H9 (cell line): ENCODE data around the gene FAM163B. TPM values are rescaled to one million over a fixed set of nuclear protein-coding genes. Genes with fewer than 3 reads are reported as not detected.
A peak's percentile ranks its signal among the peaks of the same experiment; 100 is the strongest.

Experiments used
- DNase-seq: peaks from one replicate; pipeline ENCODE4 v3.0.0-alpha.2; 2017
- H2AFZ ChIP-seq: one replicate; pipeline ENCODE4 v1.6.1; 2013; ENCODE audit warnings: mild to moderate bottlenecking, low read length, control low read depth, moderate library complexity
- H2AK5ac ChIP-seq: 2 replicates; pipeline ENCODE4 v1.6.1; 2013; ENCODE audit warnings: low read length, control low read depth, mixed read lengths; ENCODE audit not compliant: insufficient read length
- H2BK120ac ChIP-seq: one replicate; pipeline ENCODE4 v1.6.1; 2013; ENCODE audit warnings: low read depth, mild to moderate bottlenecking, low read length, control low read depth, inconsistent platforms; ENCODE audit not compliant: poor library complexity, severe bottlenecking
- H2BK12ac ChIP-seq: 2 replicates; pipeline ENCODE4 v1.6.1; 2013; ENCODE audit warnings: low read length, control low read depth, mixed read lengths, low read depth; ENCODE audit not compliant: insufficient read length
- H2BK15ac ChIP-seq: 2 replicates; pipeline ENCODE4 v1.6.1; 2013; ENCODE audit warnings: low read depth, low read length, control low read depth
- H2BK20ac ChIP-seq: one replicate; pipeline ENCODE4 v1.6.1; 2013; ENCODE audit warnings: low read depth, mild to moderate bottlenecking, low read length, control low read depth, inconsistent platforms; ENCODE audit not compliant: poor library complexity, severe bottlenecking
- H2BK5ac ChIP-seq: 2 replicates; pipeline ENCODE4 v1.6.1; 2013; ENCODE audit warnings: low read length, control low read depth, mixed read lengths; ENCODE audit not compliant: insufficient read length
- H3K14ac ChIP-seq: 2 replicates; pipeline ENCODE4 v1.6.1; 2013; ENCODE audit warnings: low read length, control low read depth; ENCODE audit not compliant: insufficient read depth
- H3K18ac ChIP-seq: 2 replicates; pipeline ENCODE4 v1.6.1; 2013; ENCODE audit warnings: low read depth, mild to moderate bottlenecking, mixed read lengths, low read length, control low read depth; ENCODE audit not compliant: insufficient read length
- H3K23ac ChIP-seq: 2 replicates; pipeline ENCODE4 v1.6.1; 2013; ENCODE audit warnings: low read length, control low read depth, mixed read lengths, low read depth; ENCODE audit not compliant: insufficient read length
- H3K23me2 ChIP-seq: 2 replicates; pipeline ENCODE4 v1.6.1; 2013; ENCODE audit warnings: low read depth, mild to moderate bottlenecking, mixed read lengths, low read length, control low read depth; ENCODE audit not compliant: insufficient read length, poor library complexity, severe bottlenecking
- H3K27ac ChIP-seq: 2 replicates; pipeline ENCODE4 v1.5.1; 2013; ENCODE audit warnings: low read length, control low read depth, mixed read lengths, low read depth; ENCODE audit not compliant: insufficient read length
- H3K27me3 ChIP-seq: 2 replicates; pipeline ENCODE4 v1.6.1; 2013; ENCODE audit warnings: low read length, control low read depth, inconsistent platforms; ENCODE audit not compliant: insufficient read depth
- H3K4ac ChIP-seq: 2 replicates; pipeline ENCODE4 v1.6.1; 2013; ENCODE audit warnings: low read depth, mild to moderate bottlenecking, control low read depth, inconsistent platforms, low read length, moderate library complexity
- H3K4me1 ChIP-seq: 2 replicates; pipeline ENCODE4 v1.6.1; 2013; ENCODE audit warnings: low read length, control low read depth, inconsistent platforms; ENCODE audit not compliant: insufficient read depth
- H3K4me2 ChIP-seq: 2 replicates; pipeline ENCODE4 v1.6.1; 2013; ENCODE audit warnings: low read length, control low read depth, mixed read lengths; ENCODE audit not compliant: insufficient read length, insufficient read depth
- H3K56ac ChIP-seq: 2 replicates; pipeline ENCODE4 v1.6.1; 2013; ENCODE audit warnings: low read depth, mild to moderate bottlenecking, mixed read lengths, low read length, control low read depth; ENCODE audit not compliant: insufficient read length
- H3K79me1 ChIP-seq: 2 replicates; pipeline ENCODE4 v1.6.1; 2013; ENCODE audit warnings: low read depth, mild to moderate bottlenecking, moderate library complexity, low read length, control low read depth, inconsistent platforms; ENCODE audit not compliant: insufficient read depth, poor library complexity, severe bottlenecking
- H3K79me2 ChIP-seq: 2 replicates; pipeline ENCODE4 v1.6.1; 2013; ENCODE audit warnings: low read length, control low read depth, inconsistent platforms; ENCODE audit not compliant: insufficient read depth
- H3K9ac ChIP-seq: 2 replicates; pipeline ENCODE4 v1.6.1; 2013; ENCODE audit warnings: low read length, control low read depth, mixed read lengths; ENCODE audit not compliant: insufficient read length; ENCODE audit errors: extremely low read depth
- H3K9me3 ChIP-seq: one replicate; pipeline ENCODE4 v1.6.1; 2013; ENCODE audit warnings: low read depth, low read length, inconsistent platforms; ENCODE audit not compliant: control insufficient read depth
- H3T11ph ChIP-seq: one replicate; pipeline ENCODE4 v1.6.1; 2013; ENCODE audit warnings: mild to moderate bottlenecking, low read length, control low read depth, inconsistent platforms
- H4K20me1 ChIP-seq: one replicate; pipeline ENCODE4 v1.6.1; 2013; ENCODE audit not compliant: control insufficient read depth, insufficient read length, insufficient read depth
- H4K5ac ChIP-seq: 2 replicates; pipeline ENCODE4 v1.6.1; 2013; ENCODE audit warnings: low read depth, mild to moderate bottlenecking, mixed read lengths, low read length, control low read depth; ENCODE audit not compliant: insufficient read length
- H4K8ac ChIP-seq: replicated peaks from 2 replicates; pipeline ENCODE4 v1.6.1; 2013; ENCODE audit warnings: low read length, control low read depth, mixed read lengths, low read depth; ENCODE audit not compliant: insufficient read length
- H4K91ac ChIP-seq: 2 replicates; pipeline ENCODE4 v1.6.1; 2013; ENCODE audit warnings: low read depth, mild to moderate bottlenecking, moderate library complexity, mixed read lengths, low read length, control low read depth; ENCODE audit not compliant: insufficient read length
- H3K27ac Mint-ChIP-seq, 3 experiments: 2 replicates in 2 of 3; 3 replicates in 1 of 3; pipeline ENCODE4 v1.8.0; 2020 to 2021; ENCODE audit warnings: mixed read lengths in 3 of 3, mild to moderate bottlenecking in 1 of 3, moderate library complexity in 1 of 3
- H3K27me3 Mint-ChIP-seq: 2 replicates; pipeline ENCODE4 v1.8.0; 2021; ENCODE audit warnings: low read depth, mild to moderate bottlenecking, moderate library complexity, mixed read lengths
- H3K36me3 Mint-ChIP-seq, 3 experiments: 2 replicates in 2 of 3; 3 replicates in 1 of 3; pipeline ENCODE4 v1.8.0; 2020 to 2021; ENCODE audit warnings: low read depth in 3 of 3, mixed read lengths in 3 of 3; ENCODE audit not compliant: insufficient read depth in 1 of 3
- H3K4me1 Mint-ChIP-seq, 2 experiments: 2 replicates each; pipeline ENCODE4 v1.8.0; 2020; ENCODE audit warnings: mixed read lengths in 2 of 2
- H3K4me3 Mint-ChIP-seq, 2 experiments: 2 replicates in 1 of 2; 3 replicates in 1 of 2; pipeline ENCODE4 v1.8.0; 2020 to 2021; ENCODE audit warnings: mild to moderate bottlenecking in 2 of 2, mixed read lengths in 2 of 2, moderate library complexity in 1 of 2
- H3K9me3 Mint-ChIP-seq, 2 experiments: 2 replicates in 1 of 2; 3 replicates in 1 of 2; pipeline ENCODE4 v1.8.0; 2020; ENCODE audit warnings: mild to moderate bottlenecking in 2 of 2, mixed read lengths in 2 of 2, moderate library complexity in 1 of 2
- CTCF ChIP-seq: fragments of 200-600 bp; sonication (generic); conservative IDR thresholded peaks from 3 replicates; pipeline ENCODE4 v1.8.0; 2021; ENCODE audit warnings: antibody characterized with exemption, mild to moderate bottlenecking
- WGBS: extraction: QIAGEN DNeasy Blood & Tissue Kit; methylation state at CpG from one replicate; pipeline ENCODE4 v1.1.7; 2013; ENCODE audit warnings: missing lambda C conversion rate, low lambda C conversion rate, mixed read lengths; ENCODE audit not compliant: insufficient read length; ENCODE audit errors: extremely low coverage; 5-methylcytosine and 5-hydroxymethylcytosine counted together
- total RNA-seq: library from RNA; stranded (reverse); gene quantifications from 2 replicates; pipeline ENCODE4 v1.2.1, GENCODE V29; 2021

FAM163B gene
- total RNA-seq, 1 experiment from 2014 or later = 0.39 TPM

- Mint-ChIP-seq H3K27ac (peak overlapping the region in 1 of 3 experiments; percentile 48; a peak in 1 of 7 replicates), H3K36me3 (no peaks in the 10 kb centered on the region), H3K4me3 (no peak overlapping the region), H3K9me3 (no peaks in the 10 kb centered on the region), H3K4me1 (peaks cover 12 to 19% of the 10 kb centered on the region in 2 experiments), H3K27me3 (peaks cover 2% of the 10 kb centered on the region)
- no peaks in the 10 kb centered on the region for H4K20me1 ChIP-seq
- no peaks in the 10 kb centered on the region for H3K79me2 ChIP-seq
- no peak overlapping the region for H4K8ac ChIP-seq
- H3K9ac ChIP-seq = no peak overlapping the region
- H2BK120ac ChIP-seq = no peak overlapping the region
- peaks cover 7% of the 10 kb centered on the region; the same call in 1 of the 2 replicates for H3K4me1 ChIP-seq
- H2BK20ac ChIP-seq = no peak overlapping the region
- H3T11ph ChIP-seq = no peak overlapping the region
- WGBS = no CpG with 5 or more reads among the region's 13 CpGs
- H2BK5ac ChIP-seq = no peak overlapping the region
- no peaks in the 10 kb centered on the region for H3K79me1 ChIP-seq
- H4K91ac ChIP-seq = no peak overlapping the region
- no peaks in the 10 kb centered on the region for H3K27me3 ChIP-seq
- H3K4ac ChIP-seq = no peak overlapping the region
- no peak for TF ChIP-seq CTCF
- H4K5ac ChIP-seq = no peak overlapping the region
- H3K9me3 ChIP-seq = no peaks in the 10 kb centered on the region
- H2BK15ac ChIP-seq = no peak overlapping the region
- no peak for DNase-seq
- no peak overlapping the region for H3K23ac ChIP-seq
- H3K4me2 ChIP-seq = no peak overlapping the region
- no peak overlapping the region for H2AFZ ChIP-seq
- no peak overlapping the region for H3K18ac ChIP-seq
- no peak overlapping the region for H2AK5ac ChIP-seq
- H3K23me2 ChIP-seq = no peaks in the 10 kb centered on the region
- H3K27ac ChIP-seq = no peak overlapping the region
- H3K56ac ChIP-seq = no peak overlapping the region
- H3K14ac ChIP-seq = no peak overlapping the region
- H2BK12ac ChIP-seq = no peak overlapping the region
These were observed 67.2 kb downstream of the FAM163B start for GRCh38 chr9:133542002-133542401.
